Psoas muscle (tissue), 8 donors: ENCODE data around the gene ARSD. TPM values are rescaled to one million over a fixed set of nuclear protein-coding genes. Genes with fewer than 3 reads are reported as not detected.

Source experiments
- ATAC-seq, 4 donors: fragments of 200-7000 bp; cut with Tn5 transposase; one replicate each; pipeline ENCODE4 v1.9.1; 2020; ENCODE audit warnings: moderate library complexity in 3 of 4, mild to moderate bottlenecking in 2 of 4
- DNase-seq, 2 donors: peaks; one replicate each; pipeline ENCODE4 v3.0.0-alpha.2; 2020
- H3K27ac ChIP-seq: fragments of 200-600 bp; one replicate; pipeline ENCODE4 v1.8.0; 2022
- H3K27me3 ChIP-seq, 3 donors: fragments of 200-600 bp in 1 of 3; one replicate each; pipeline versions ENCODE4 v1.6.1 to v1.8.0; 2013 to 2022; ENCODE audit warnings: low read length in 2 of 3, mild to moderate bottlenecking in 2 of 3, moderate library complexity in 1 of 3; ENCODE audit not compliant: insufficient read depth in 3 of 3
- H3K36me3 ChIP-seq, 2 donors: fragments of 200-600 bp in 1 of 2; one replicate each; pipeline versions ENCODE4 v1.6.1 to v1.8.0; 2013 to 2022; ENCODE audit warnings: low read depth in 1 of 2, mild to moderate bottlenecking in 1 of 2, moderate library complexity in 1 of 2; ENCODE audit not compliant: insufficient read depth in 1 of 2
- H3K4me1 ChIP-seq: fragments of 200-600 bp; one replicate; pipeline ENCODE4 v1.8.0; 2022
- H3K4me3 ChIP-seq: fragments of 200-600 bp; one replicate; pipeline ENCODE4 v1.8.0; 2022; ENCODE audit warnings: mild to moderate bottlenecking
- H3K9me3 ChIP-seq: fragments of 200-600 bp; one replicate; pipeline ENCODE4 v1.8.0; 2022
- WGBS, 3 donors: extraction: QIAGEN DNeasy Blood & Tissue Kit; methylation state at CpG; one replicate each; pipeline versions ENCODE4 v1.1.6 to v1.1.7; 2013; 5-methylcytosine and 5-hydroxymethylcytosine counted together
- intact Hi-C, 2 donors: fragments of 100-400 bp; cut with DNase I; formaldehyde crosslinking; loops; one replicate each; pipeline versions ENCODE4 v1.11.0 to v1.14.2; 2022
- polyA plus RNA-seq, 3 donors: library from polyadenylated mRNA; stranded (reverse); fragments of 200-250 nt; gene quantifications; one replicate each; pipeline ENCODE4 v1.2.3, GENCODE V29; 2013
- total RNA-seq, 4 donors: library from RNA; stranded (reverse); fragmentation: NEBNext Ultra II Directional in 2 of 4; extraction: Animal tissue kit (Norgen Biotek cat#: 25700) in 2 of 4; gene quantifications; one replicate each; pipeline versions ENCODE4 v1.2.1 to v1.2.4, GENCODE V29; 2021 to 2023
- TF ChIP-seq, protein P1 (sequence below): fragments of 200-600 bp; IDR thresholded peaks from one replicate; pipeline ENCODE4 v1.8.0; 2022; ENCODE audit warnings: antibody characterized with exemption
- donor health status: healthy with polysubstance abuse.
- donor health status: DM: no; HTN: no; CAD: no; lungs with moderate emphysema.
- donor health status: Bipolar disorder and iron deficiency.
- donor health status: healthy.
- donor health status: DM: yes; HTN: yes; CAD: no.
- donor health status: DM: no; HTN: no; CAD: no.
- donor health status: DM: no; HTN: no; CAD: no.
- donor health status: DM: yes; HTN: yes; CAD: no.

The ARSD gene
- total and polyA plus RNA-seq, 7 donors: 0.66 to 2.4 (median 1.6) TPM

DNA sequence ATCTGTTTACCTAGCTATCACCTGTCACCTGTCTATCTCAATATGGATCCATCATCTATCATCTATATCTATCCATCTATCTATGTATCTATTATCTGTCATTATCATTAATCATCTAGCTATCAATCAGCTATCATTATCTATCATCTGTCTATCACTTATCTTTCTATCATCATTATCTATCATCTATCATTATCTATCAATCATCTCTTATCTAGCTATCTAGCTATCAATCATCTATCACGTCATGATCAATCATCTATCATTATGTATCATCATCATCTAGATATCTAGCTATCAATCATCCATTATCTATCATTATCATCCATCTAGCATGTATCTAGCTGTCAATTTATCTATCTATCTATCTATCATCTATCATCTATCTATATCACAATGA lies 7.9 kb downstream of the ARSD start:
- no peak for ATAC-seq
- Histone ChIP-seq H3K4me3 (no peak overlapping the region), H3K27ac (no peak overlapping the region), H3K4me1 (no peaks in the 10 kb centered on the region), H3K9me3 (no peaks in the 10 kb centered on the region), H3K27me3 (no peaks in the 10 kb centered on the region), H3K36me3 (no peaks in the 10 kb centered on the region)
- TF ChIP-seq, protein P1, sequence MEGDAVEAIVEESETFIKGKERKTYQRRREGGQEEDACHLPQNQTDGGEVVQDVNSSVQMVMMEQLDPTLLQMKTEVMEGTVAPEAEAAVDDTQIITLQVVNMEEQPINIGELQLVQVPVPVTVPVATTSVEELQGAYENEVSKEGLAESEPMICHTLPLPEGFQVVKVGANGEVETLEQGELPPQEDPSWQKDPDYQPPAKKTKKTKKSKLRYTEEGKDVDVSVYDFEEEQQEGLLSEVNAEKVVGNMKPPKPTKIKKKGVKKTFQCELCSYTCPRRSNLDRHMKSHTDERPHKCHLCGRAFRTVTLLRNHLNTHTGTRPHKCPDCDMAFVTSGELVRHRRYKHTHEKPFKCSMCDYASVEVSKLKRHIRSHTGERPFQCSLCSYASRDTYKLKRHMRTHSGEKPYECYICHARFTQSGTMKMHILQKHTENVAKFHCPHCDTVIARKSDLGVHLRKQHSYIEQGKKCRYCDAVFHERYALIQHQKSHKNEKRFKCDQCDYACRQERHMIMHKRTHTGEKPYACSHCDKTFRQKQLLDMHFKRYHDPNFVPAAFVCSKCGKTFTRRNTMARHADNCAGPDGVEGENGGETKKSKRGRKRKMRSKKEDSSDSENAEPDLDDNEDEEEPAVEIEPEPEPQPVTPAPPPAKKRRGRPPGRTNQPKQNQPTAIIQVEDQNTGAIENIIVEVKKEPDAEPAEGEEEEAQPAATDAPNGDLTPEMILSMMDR: no peak
- no peak for DNase-seq
- intact Hi-C loops: no loop called here
- 89 to 97% (median 96%) methylated on average over 1 of the region's 1 CpG for WGBS, 3 donors

DNA sequence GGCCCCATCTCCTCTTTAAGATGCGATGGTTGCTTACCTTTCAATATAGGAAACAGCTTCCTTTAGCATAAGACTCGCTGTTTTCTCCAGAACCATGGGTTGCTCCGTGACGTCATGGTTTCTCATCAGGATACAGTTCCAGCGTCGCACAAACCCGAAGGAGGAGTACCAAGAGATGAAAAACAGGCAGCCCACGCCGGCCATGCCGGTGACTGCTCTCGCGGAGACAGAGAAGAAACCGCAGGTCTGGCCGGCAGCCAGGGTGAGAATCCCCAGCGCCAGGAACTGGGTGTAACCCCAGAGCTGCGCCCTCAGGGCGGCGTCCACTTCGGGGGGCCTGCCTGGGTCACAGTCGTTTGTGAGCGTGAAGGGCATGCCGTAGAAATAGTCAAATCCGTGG lies 11.4 kb downstream of the ARSD start:
- no peak overlapping the region for H3K4me3 ChIP-seq
- no peaks in the 10 kb centered on the region for H3K4me1 ChIP-seq
- WGBS, 3 donors: 94 to 96% (median 96%) methylated on average over 23 of the region's 23 CpGs
- H3K36me3 ChIP-seq: no peaks in the 10 kb centered on the region
- DNase-seq (peak in 1 of 2 donors; percentile 44), ATAC-seq (no peak)
- H3K9me3 ChIP-seq: no peaks in the 10 kb centered on the region
- TF ChIP-seq, protein P1: no peak
- H3K27ac ChIP-seq: no peak overlapping the region
- H3K27me3 ChIP-seq: no peaks in the 10 kb centered on the region
- intact Hi-C loops: no loop called here

DNA sequence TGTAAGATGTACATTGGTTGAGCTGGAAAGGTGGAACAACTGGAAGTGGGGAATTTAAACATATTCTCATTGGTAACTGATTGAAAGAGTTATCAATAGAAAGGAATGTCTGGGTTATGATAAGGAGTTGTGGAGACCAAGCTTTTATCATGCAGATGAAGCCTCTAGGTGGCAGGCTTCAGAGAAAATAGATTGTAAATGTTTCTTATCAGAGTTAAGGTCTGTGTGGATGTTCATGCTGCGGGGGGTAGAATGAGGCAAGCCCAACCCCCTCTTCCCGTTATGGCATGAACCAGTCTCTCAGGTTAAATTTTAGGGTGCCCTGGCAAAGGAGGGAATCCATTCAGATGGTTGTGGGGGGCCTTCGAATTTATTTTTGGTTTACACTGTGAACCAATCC lies 16.0 kb downstream of the ARSD start:
- no peak overlapping the region for H3K4me3 ChIP-seq
- no peaks in the 10 kb centered on the region for H3K27me3 ChIP-seq
- 50 to 79% (median 56%) methylated on average over 2 to 3 of the region's 3 CpGs for WGBS, 3 donors
- ATAC-seq (no peak), DNase-seq (no peak)
- H3K36me3 ChIP-seq: no peaks in the 10 kb centered on the region
- H3K27ac ChIP-seq: no peak overlapping the region
- H3K4me1 ChIP-seq: no peaks in the 10 kb centered on the region
- no peaks in the 10 kb centered on the region for H3K9me3 ChIP-seq
- intact Hi-C loops: no loop called here
- TF ChIP-seq, protein P1: no peak

DNA sequence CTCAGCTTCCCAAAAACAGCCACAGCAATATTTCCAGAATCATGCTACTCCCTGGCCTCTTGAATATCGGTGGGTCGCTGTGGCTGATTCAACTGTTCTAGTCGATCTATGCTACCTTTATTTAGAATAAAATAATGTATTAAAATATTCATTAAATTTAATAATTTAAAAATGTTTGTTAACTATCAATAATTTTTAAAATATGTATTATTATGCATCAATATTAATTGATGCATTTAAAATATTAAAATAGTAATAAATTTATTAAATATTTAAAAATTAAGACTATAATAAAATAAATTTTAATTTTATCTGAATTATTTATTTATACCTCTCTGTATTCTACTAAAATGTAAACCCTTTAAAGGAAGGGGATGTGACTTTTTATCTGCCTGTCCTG lies 19.0 kb downstream of the ARSD start:
- ATAC-seq (no peak), DNase-seq (no peak)
- intact Hi-C loops: no loop called here
- TF ChIP-seq, protein P1: no peak
- Histone ChIP-seq H3K36me3 (no peaks in the 10 kb centered on the region), H3K27ac (no peak overlapping the region), H3K4me1 (no peaks in the 10 kb centered on the region), H3K9me3 (no peaks in the 10 kb centered on the region), H3K27me3 (no peaks in the 10 kb centered on the region), H3K4me3 (no peak overlapping the region)
- 93 to 95% (median 95%) methylated on average over 3 of the region's 3 CpGs for WGBS, 3 donors

DNA sequence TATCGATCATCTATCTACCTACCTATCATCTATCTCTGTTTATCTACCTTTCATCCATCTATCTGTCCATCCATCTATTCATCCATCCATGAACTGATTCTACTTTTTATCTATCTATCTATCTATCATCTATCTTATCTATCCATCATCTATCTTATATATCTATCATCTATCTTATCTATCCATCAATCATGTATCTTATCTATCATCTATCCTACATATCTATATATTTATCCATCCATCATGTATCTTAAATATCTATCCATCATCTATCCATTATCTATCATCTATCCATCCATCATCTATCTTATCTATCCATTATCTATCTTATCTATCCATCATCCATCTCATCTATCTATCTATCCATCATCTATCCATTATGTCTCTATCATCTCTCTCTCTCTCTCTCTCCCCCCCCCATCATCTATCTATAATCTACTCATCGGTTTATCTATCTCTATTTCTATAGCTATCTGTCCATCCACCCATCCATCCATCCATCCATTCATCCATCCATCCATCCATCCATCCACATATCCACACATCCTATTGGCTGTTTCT lies 20.9 kb downstream of the ARSD start:
- H3K27me3 ChIP-seq: no peaks in the 10 kb centered on the region
- no peak for DNase-seq
- ATAC-seq: no peak
- TF ChIP-seq, protein P1: no peak
- peaks cover 3% of the 10 kb centered on the region for H3K9me3 ChIP-seq
- H3K36me3 ChIP-seq: no peaks in the 10 kb centered on the region
- H3K4me1 ChIP-seq: no peaks in the 10 kb centered on the region
- WGBS, 3 donors: 99 to 100% (median 100%) methylated on average over 2 of the region's 2 CpGs
- intact Hi-C loops: no loop called here
- H3K4me3 ChIP-seq: no peak overlapping the region
- no peak overlapping the region for H3K27ac ChIP-seq
